Neuron (in vitro differentiated cells): Measurements from ENCODE around the gene PICALM.

Source experiments
- H2AFZ ChIP-seq: one replicate; pipeline ENCODE4 v1.6.1; 2013; ENCODE audit warnings: low read depth, mild to moderate bottlenecking, inconsistent platforms, low read length, moderate library complexity
- H3K27me3 ChIP-seq: one replicate; pipeline ENCODE4 v1.6.1; 2013; ENCODE audit warnings: low read length; ENCODE audit not compliant: insufficient read depth
- H3K36me3 ChIP-seq: one replicate; pipeline ENCODE4 v1.6.1; 2013; ENCODE audit warnings: low read length; ENCODE audit not compliant: insufficient read depth
- H3K4me1 ChIP-seq: one replicate; pipeline ENCODE4 v1.6.1; 2013; ENCODE audit warnings: low read length; ENCODE audit not compliant: insufficient read depth
- H3K4me3 ChIP-seq: 2 replicates; pipeline ENCODE4 v1.5.1; 2013; ENCODE audit warnings: mild to moderate bottlenecking, low read length, moderate library complexity
- H3K9me3 ChIP-seq: one replicate; pipeline ENCODE4 v1.6.1; 2013; ENCODE audit warnings: low read length

The PICALM gene

DNA sequence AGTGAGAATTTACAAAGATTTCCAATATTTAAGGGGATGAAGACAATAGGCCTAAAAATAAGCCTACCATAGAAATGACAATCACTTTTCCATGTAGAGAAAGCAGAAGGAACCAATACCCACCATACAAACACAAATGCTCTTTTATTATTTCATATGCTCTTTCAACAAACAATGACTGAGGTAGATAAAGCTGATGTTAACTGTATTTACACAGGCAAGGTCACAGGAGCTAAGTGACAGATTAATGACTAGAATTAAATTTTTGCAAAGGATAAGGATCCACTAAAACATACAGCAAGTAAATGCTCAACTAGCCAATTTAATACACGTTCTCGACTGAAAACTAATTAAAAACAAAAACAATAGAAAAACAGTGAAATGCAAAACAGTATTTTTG lies 34.2 kb downstream of the PICALM start:
- Histone ChIP-seq H3K36me3 (peaks cover 23% of the 10 kb centered on the region), H3K27me3 (no peaks in the 10 kb centered on the region), H3K4me1 (no peaks in the 10 kb centered on the region), H3K4me3 (no peak overlapping the region), H2AFZ (no peak overlapping the region), H3K9me3 (no peaks in the 10 kb centered on the region)

DNA sequence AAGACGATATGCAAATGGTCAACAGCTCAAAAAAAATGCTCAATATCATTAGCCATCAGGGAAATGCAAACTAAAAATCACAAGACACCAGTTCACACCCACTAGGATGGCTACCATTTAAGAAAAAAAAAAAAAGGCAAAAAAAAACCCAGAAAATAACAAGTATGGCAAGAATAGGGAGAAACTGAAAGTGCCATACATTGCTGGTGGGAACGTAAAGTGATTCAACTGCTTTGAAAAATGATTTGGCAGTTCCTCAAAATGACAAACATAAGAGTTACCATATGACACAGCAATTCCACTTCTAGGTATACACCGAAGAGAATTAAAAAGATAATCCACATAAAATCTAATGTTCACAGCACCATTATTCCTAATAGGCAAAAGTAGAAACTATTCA lies 47.5 kb downstream of the PICALM start:
- H3K36me3 ChIP-seq = peaks cover 68% of the 10 kb centered on the region
- H3K4me3 ChIP-seq = no peak overlapping the region
- no peaks in the 10 kb centered on the region for H3K27me3 ChIP-seq
- no peaks in the 10 kb centered on the region for H3K4me1 ChIP-seq
- H3K9me3 ChIP-seq = peaks cover 11% of the 10 kb centered on the region
- no peak overlapping the region for H2AFZ ChIP-seq

DNA sequence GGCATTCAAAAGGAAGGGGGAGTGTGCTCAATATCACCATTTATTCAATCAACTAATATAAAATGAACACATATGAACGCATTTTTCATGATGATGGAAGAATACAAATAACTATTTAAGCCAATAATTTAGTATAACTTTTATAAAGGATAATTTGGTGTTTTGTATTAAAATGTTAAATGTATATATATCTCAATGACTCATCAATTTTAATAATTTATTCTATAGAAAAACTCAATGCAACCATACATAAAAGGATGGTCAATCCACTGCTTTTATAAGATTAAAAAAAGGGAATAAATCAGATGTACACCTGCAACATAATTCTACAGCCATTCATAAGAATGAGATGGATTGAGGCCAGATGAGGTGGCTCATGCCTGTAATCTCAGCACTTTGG lies 50.6 kb downstream of the PICALM start:
- Histone ChIP-seq H3K36me3 (peaks cover 57% of the 10 kb centered on the region), H3K27me3 (no peaks in the 10 kb centered on the region), H3K9me3 (peaks cover 11% of the 10 kb centered on the region), H3K4me3 (no peak overlapping the region), H2AFZ (no peak overlapping the region), H3K4me1 (no peaks in the 10 kb centered on the region)

DNA sequence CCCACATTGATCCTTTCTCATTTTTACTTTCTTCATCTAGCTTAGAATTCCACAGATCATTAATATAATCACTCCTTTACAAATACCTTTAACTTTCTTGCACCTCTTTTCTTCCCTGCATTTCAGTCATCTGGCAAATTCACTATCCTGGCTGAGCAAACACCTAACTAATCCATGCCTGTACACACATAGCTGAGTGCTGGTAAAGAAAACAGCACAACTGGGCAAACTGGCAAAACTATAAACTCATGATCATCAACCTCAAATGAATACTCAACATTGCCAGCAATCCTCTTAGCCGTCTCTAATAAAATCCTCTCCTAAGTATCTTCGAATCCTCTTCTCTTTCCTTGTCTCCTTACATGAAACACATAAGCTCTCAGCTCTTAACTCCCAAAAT lies 52.4 kb downstream of the PICALM start:
- peaks cover 10% of the 10 kb centered on the region for H3K9me3 ChIP-seq
- H3K27me3 ChIP-seq = no peaks in the 10 kb centered on the region
- no peak overlapping the region for H2AFZ ChIP-seq
- no peaks in the 10 kb centered on the region for H3K4me1 ChIP-seq
- no peak overlapping the region for H3K4me3 ChIP-seq
- peaks cover 53% of the 10 kb centered on the region for H3K36me3 ChIP-seq

DNA sequence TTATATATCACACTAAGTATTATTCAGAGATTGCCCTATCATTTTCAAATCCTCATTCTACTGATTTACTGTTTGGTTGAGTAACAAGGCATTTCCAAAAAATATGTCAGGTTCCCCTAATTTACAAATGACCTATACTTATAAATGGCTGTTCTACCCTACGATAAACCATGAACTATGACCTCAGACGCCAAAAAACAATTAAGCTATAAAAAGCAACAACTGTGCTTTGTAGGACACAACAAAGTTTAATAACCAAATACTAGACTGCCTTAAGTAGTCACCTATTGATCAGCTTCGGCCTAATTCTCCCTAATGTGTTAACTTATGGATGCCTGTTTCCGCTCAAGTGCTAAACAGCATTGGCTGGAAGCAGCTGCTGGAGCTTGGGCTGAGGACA lies 53.2 kb downstream of the PICALM start:
- H2AFZ ChIP-seq = no peak overlapping the region
- peaks cover 5% of the 10 kb centered on the region for H3K9me3 ChIP-seq
- peaks cover 54% of the 10 kb centered on the region for H3K36me3 ChIP-seq
- no peaks in the 10 kb centered on the region for H3K4me1 ChIP-seq
- H3K27me3 ChIP-seq = no peaks in the 10 kb centered on the region
- no peak overlapping the region for H3K4me3 ChIP-seq

DNA sequence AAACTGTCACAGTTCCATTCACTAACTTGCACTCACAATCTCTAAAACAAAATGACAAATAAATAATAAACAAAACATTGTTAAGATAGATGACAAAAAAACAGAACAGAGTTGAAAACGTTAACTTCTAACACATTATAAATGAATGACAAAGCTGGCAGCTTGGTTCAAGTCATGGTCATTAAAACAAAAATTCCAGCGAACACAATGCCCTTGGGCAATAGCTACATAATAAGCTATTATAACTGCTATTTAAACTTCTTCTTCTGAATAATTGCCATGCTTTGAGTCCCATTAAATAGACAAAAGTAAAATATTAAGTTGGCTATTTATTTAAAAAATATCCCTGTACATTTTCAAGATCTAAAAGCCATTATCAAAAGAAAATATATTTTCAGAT lies 54.7 kb downstream of the PICALM start:
- H3K9me3 ChIP-seq = no peaks in the 10 kb centered on the region
- no peak overlapping the region for H3K4me3 ChIP-seq
- peaks cover 48% of the 10 kb centered on the region for H3K36me3 ChIP-seq
- no peaks in the 10 kb centered on the region for H3K27me3 ChIP-seq
- H3K4me1 ChIP-seq = no peaks in the 10 kb centered on the region
- no peak overlapping the region for H2AFZ ChIP-seq

DNA sequence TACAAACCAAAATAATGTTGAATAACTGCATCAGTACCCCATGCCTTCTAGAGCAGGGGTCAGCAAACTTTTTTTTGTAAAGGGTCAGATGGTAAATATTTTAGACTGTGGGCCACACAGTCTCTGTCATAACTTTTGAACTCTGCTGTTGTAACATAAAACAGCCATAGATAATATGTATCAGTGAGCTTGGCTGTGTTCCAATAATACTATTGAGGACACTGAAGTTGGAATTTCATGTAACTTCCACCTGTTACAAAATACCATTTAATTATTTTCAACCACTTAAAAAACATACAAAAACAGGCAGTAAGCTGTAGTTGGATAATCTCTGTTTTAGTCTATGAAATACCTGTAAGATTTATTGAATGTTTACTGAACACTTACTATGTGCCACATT lies 55.2 kb downstream of the PICALM start:
- H3K27me3 ChIP-seq = no peaks in the 10 kb centered on the region
- H3K36me3 ChIP-seq = peaks cover 48% of the 10 kb centered on the region
- H3K4me1 ChIP-seq = no peaks in the 10 kb centered on the region
- no peak overlapping the region for H3K4me3 ChIP-seq
- no peak overlapping the region for H2AFZ ChIP-seq
- no peaks in the 10 kb centered on the region for H3K9me3 ChIP-seq

DNA sequence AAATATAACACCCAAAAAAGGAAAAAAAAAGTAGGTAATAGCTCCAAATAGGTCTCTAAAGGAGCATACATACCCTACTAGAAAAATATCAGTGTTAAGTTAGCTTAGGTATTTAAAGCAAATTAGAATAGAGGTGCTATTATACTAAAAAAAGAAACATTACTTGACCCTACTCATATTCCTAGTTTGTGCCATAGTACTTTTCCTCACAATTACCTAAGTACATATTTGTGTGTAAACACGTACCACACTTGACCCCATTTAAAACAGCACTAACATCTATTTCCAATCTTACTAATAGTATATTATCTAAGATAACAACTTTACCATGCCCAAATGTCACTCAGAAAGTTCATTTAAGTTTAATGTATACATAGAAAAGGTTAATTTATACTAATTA lies 57.7 kb downstream of the PICALM start:
- no peaks in the 10 kb centered on the region for H3K27me3 ChIP-seq
- H3K9me3 ChIP-seq = no peaks in the 10 kb centered on the region
- peaks cover 56% of the 10 kb centered on the region for H3K36me3 ChIP-seq
- no peak overlapping the region for H3K4me3 ChIP-seq
- no peaks in the 10 kb centered on the region for H3K4me1 ChIP-seq
- no peak overlapping the region for H2AFZ ChIP-seq

DNA sequence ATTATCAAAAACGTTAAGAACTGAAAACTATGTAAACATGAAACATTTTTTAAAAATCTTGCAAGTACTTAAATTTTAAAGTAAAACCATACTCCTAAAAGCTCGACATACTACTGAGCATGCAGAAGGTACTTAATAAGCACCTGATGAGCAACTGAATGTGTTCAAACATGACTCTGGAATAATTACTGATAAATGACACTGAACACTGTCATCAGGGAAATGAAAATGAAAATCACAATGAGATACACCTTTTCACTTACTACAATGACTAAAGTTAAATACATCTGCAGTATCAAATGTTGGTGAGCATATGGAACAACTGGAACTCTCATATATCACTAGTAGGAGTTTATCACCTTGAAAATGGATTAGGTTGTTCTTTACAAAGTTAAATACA lies 65.2 kb downstream of the PICALM start:
- H3K27me3 ChIP-seq = no peaks in the 10 kb centered on the region
- no peak overlapping the region for H3K4me3 ChIP-seq
- no peaks in the 10 kb centered on the region for H3K9me3 ChIP-seq
- peaks cover 89% of the 10 kb centered on the region for H3K36me3 ChIP-seq
- no peak overlapping the region for H2AFZ ChIP-seq
- H3K4me1 ChIP-seq = no peaks in the 10 kb centered on the region

DNA sequence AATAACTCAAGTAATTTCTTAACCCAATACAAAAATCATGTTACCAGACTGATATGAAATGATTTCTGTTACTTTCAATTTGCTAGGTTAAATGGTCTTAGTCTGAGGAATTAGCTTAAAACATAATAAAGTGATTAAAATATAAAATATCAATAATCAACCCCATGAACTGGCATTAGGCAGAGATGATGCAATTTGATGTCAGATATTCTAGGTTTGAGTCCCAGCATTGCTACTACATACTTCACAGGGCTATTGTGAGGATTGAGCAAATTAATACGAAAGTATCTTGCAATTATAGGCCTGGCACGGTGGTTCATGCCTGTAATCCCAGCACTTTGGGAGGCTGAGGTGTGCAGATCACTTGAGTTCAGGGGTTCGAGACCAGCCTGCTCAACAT lies 66.5 kb downstream of the PICALM start:
- H3K4me3 ChIP-seq = no peak overlapping the region
- H3K27me3 ChIP-seq = no peaks in the 10 kb centered on the region
- H3K4me1 ChIP-seq = no peaks in the 10 kb centered on the region
- no peak overlapping the region for H2AFZ ChIP-seq
- H3K9me3 ChIP-seq = no peaks in the 10 kb centered on the region
- peaks cover 86% of the 10 kb centered on the region for H3K36me3 ChIP-seq

DNA sequence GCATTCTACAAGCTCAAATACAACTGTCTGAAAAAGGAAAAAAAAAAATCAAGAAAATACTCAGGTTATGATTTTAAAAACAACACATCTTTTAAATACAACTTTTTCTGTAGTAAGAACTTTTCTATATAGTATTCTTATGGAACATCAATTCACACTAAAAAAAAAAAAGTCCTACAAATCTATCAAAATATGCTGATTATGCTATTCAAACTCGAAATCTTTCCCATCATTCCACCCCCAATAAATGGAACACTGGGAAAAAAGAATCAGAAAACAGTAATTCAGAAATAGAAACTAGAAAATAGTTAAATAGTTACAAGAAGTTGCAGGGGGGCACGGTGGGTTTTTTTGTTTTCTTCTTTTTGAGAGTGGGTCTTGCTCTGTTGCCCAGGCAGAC lies 77.4 kb downstream of the PICALM start:
- Histone ChIP-seq H3K4me1 (no peaks in the 10 kb centered on the region), H3K9me3 (no peaks in the 10 kb centered on the region), H2AFZ (no peak overlapping the region), H3K27me3 (no peaks in the 10 kb centered on the region), H3K4me3 (no peak overlapping the region), H3K36me3 (peaks cover 56% of the 10 kb centered on the region)

DNA sequence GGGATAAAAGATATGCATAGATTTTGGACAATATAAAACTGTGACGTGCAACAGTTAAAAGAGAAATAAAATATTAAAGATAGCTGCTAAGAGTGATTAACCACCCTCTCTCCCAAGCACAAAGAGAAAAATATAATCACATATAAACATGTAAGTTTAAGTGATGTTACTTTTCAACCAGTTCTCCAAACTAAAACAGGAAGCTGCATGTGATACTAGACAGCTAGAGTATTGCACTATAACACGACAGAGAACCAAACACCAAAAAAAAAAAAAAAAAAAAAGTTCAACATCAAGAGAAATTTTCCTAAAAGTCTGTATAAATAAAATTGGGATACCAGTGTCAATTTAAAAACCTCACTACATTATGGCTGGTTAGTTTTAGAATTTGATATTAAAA lies 79.1 kb downstream of the PICALM start:
- Histone ChIP-seq H3K36me3 (peaks cover 48% of the 10 kb centered on the region), H3K4me3 (no peak overlapping the region), H3K9me3 (no peaks in the 10 kb centered on the region), H3K27me3 (no peaks in the 10 kb centered on the region), H3K4me1 (no peaks in the 10 kb centered on the region), H2AFZ (no peak overlapping the region)

DNA sequence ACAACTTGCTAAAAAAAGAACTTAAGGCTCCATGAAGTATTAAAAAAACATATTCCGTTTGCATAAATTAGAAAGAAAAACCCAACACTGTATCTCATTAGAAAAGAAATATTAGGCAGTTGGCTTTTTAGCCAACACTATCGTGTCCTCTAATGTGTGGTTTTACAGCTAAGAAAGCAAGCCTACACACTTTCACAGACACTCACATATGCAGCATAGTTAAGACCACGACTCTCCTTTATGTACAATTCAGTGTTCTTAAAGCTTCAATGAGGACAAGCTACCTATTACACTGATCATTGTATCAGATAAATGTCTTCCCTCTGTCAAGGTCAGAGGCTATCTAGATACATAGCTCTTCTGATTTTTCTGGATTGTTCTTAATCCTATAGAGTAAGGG lies 80.1 kb downstream of the PICALM start:
- Histone ChIP-seq H3K9me3 (no peaks in the 10 kb centered on the region), H3K4me3 (no peak overlapping the region), H3K36me3 (peaks cover 47% of the 10 kb centered on the region), H2AFZ (no peak overlapping the region), H3K27me3 (no peaks in the 10 kb centered on the region), H3K4me1 (no peaks in the 10 kb centered on the region)

DNA sequence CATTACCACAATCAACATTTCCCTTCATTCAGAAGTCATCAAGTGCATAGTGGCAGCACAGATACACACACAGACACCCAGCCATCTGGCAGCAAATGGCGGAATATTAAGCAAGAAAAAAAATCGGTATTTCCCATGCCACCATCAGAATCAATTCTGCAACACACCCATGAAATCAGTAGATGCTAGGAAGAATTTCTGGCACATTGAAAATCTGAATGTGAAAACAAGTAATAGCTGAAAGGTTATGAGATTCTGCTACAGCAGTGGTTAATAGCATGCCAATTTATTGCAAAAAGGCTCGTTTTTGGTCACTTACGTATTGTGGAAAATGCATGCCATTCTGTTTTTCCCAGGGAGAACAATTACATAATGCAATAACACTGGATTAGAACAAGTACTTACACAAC lies 91.1 kb downstream of the PICALM start:
- Histone ChIP-seq H3K27me3 (no peaks in the 10 kb centered on the region), H2AFZ (no peak overlapping the region), H3K4me3 (no peak overlapping the region), H3K4me1 (no peaks in the 10 kb centered on the region), H3K36me3 (peaks cover 71% of the 10 kb centered on the region), H3K9me3 (peaks cover 2% of the 10 kb centered on the region)
